ENCODE data around the gene RNF115. TPM values are rescaled to one million over a fixed set of nuclear protein-coding genes. Genes with fewer than 3 reads are reported as not detected.
A peak's percentile ranks its signal among the peaks of the same experiment; 100 is the strongest.
"Not testable (repeated sequence)": the region's sequence is repeated elsewhere in the genome, so short reads cannot be mapped to it uniquely, and the experiment has no call there.

Gene RNF115
- total RNA-seq, 1 experiment from 2014 or later = 9.3 TPM

GRCh38 chr1:145747398-145748247 lies 76.3 kb downstream of the RNF115 start:
- DNase-seq (ENCODE audit: low read depth) = no peak

GRCh38 chr1:145740269-145740668 lies 83.6 kb downstream of the RNF115 start:
- DNase-seq (ENCODE audit: low read depth) = peak; percentile 11

GRCh38 chr1:145736191-145736590 lies 87.7 kb downstream of the RNF115 start:
- no peak for DNase-seq (ENCODE audit: low read depth)

GRCh38 chr1:145730900-145731299 lies 93.0 kb downstream of the RNF115 start:
- DNase-seq (ENCODE audit: low read depth) = no peak

- no peak for DNase-seq (ENCODE audit: low read depth)
These were observed 93.4 kb downstream of the RNF115 start for GRCh38 chr1:145730467-145730866.

- no peak for DNase-seq (ENCODE audit: low read depth)
These were observed 94.0 kb downstream of the RNF115 start for GRCh38 chr1:145729666-145730436.

- no peak for DNase-seq (ENCODE audit: low read depth)
These were observed 94.7 kb downstream of the RNF115 start for GRCh38 chr1:145729196-145729595.

GRCh38 chr1:145726193-145726592 lies 97.7 kb downstream of the RNF115 start:
- not testable (repeated sequence) for DNase-seq (ENCODE audit: low read depth)

GRCh38 chr1:145720878-145721671 lies 102.8 kb downstream of the RNF115 start:
- peak; percentile 65 for DNase-seq (ENCODE audit: low read depth)

GRCh38 chr1:145720556-145720877 lies 103.4 kb downstream of the RNF115 start:
- DNase-seq (ENCODE audit: low read depth) = peak; percentile 82

GRCh38 chr1:145719230-145720079 lies 104.4 kb downstream of the RNF115 start, which contains the start of gene CD160:
Gene CD160, plus strand, starts transcription at chr1:145719499. Its CDS starts 8,829 bp downstream, at chr1:145728328.
- DNase-seq (ENCODE audit: low read depth) = no peak

GRCh38 chr1:145718465-145718864 lies 105.4 kb downstream of the RNF115 start:
- DNase-seq (ENCODE audit: low read depth) = not testable (repeated sequence)

GRCh38 chr1:145717833-145718232 lies 106.1 kb downstream of the RNF115 start:
- no peak for DNase-seq (ENCODE audit: low read depth)

GRCh38 chr1:145716641-145717345 lies 107.1 kb downstream of the RNF115 start:
- DNase-seq (ENCODE audit: low read depth) = no peak

- no peak for DNase-seq (ENCODE audit: low read depth)
These were observed 109.3 kb downstream of the RNF115 start for GRCh38 chr1:145714524-145715111.

GRCh38 chr1:145711213-145711651 lies 112.7 kb downstream of the RNF115 start:
- DNase-seq (ENCODE audit: low read depth) = no peak

- no peak for DNase-seq (ENCODE audit: low read depth)
These were observed 113.4 kb downstream of the RNF115 start for GRCh38 chr1:145710291-145711027.

- DNase-seq (ENCODE audit: low read depth) = no peak
These were observed 115.8 kb downstream of the RNF115 start for GRCh38 chr1:145708063-145708462.
